SK-N-SH (cell line): ENCODE results near the gene TMEM88. TPM values are rescaled to one million over a fixed set of nuclear protein-coding genes. Genes with fewer than 3 reads are reported as not detected.

Experiments used
- CTCF ChIA-PET: fragments of 300-600, 350-600 bp; formaldehyde crosslinking; extraction: SDS; loops from one replicate; lab custom pipeline; 2021; lab: Yijun Ruan, JAX
- POLR2A ChIA-PET: fragments of 350-600 bp; sonication (Branson Sonifier 250); formaldehyde crosslinking; extraction: SDS; loops from one replicate; lab custom pipeline; 2020; ENCODE audit warnings: antibody characterized with exemption, inconsistent platforms; lab: Yijun Ruan, JAX
- DNase-seq: peaks from one replicate; pipeline ENCODE4 v3.0.0; 2012
- H2AFZ ChIP-seq: fragments of 200-600 bp; sonication (generic); 2 replicates; pipeline ENCODE4 v1.8.1; 2016; ENCODE audit warnings: antibody characterized with exemption, mild to moderate bottlenecking, low read depth
- H3F3A ChIP-seq: fragments of 200-600 bp; sonication (generic); replicated peaks from 2 replicates; pipeline ENCODE3; 2016; ENCODE audit warnings: antibody characterized with exemption, mild to moderate bottlenecking; ENCODE audit not compliant: insufficient read depth
- H3K27ac ChIP-seq, 2 experiments: fragments of 200-500 bp in 1 of 2; fragments of 200-600 bp in 1 of 2; sonication (Bioruptor generic) in 1 of 2; sonication (generic), shearing (Covaris generic) in 1 of 2; 2 replicates each; pipeline versions ENCODE4 v1.5.1 to v1.6.1; 2014 to 2016; ENCODE audit warnings: low read depth in 2 of 2, inconsistent platforms in 1 of 2, low read length in 1 of 2, mild to moderate bottlenecking in 1 of 2, mixed read lengths in 1 of 2
- H3K27me3 ChIP-seq: fragments of 200-600 bp; sonication (generic), shearing (Covaris generic); 2 replicates; pipeline ENCODE4 v1.6.1; 2016; ENCODE audit warnings: mixed run types; ENCODE audit not compliant: insufficient read depth
- H3K36me3 ChIP-seq, 2 experiments: fragments of 200-500 bp in 1 of 2; fragments of 200-600 bp in 1 of 2; sonication (Bioruptor generic) in 1 of 2; sonication (generic) in 1 of 2; replicated peaks in 1 of 2; 2 replicates each; pipeline versions ENCODE3 to v1.5.1; 2014 to 2016; ENCODE audit warnings: low read length in 1 of 2, mild to moderate bottlenecking in 1 of 2; ENCODE audit not compliant: insufficient read depth in 2 of 2, control insufficient read depth in 1 of 2
- H3K4me1 ChIP-seq, 2 experiments: fragments of 200-500 bp in 1 of 2; fragments of 200-600 bp in 1 of 2; sonication (Bioruptor generic) in 1 of 2; sonication (generic), shearing (Covaris generic) in 1 of 2; 2 replicates each; pipeline versions ENCODE4 v1.5.1 to v1.6.1; 2014 to 2016; ENCODE audit warnings: low read depth in 1 of 2, low read length in 1 of 2, mixed run types in 1 of 2; ENCODE audit not compliant: insufficient read depth in 2 of 2, control insufficient read depth in 1 of 2
- H3K4me2 ChIP-seq: fragments of 200-600 bp; sonication (generic), shearing (Covaris generic); 2 replicates; pipeline ENCODE4 v1.6.1; 2017; ENCODE audit warnings: mixed run types
- H3K4me3 ChIP-seq, 2 experiments: fragments of 200-500 bp in 1 of 2; fragments of 200-600 bp in 1 of 2; sonication (Bioruptor generic) in 1 of 2; sonication (generic), shearing (Covaris generic) in 1 of 2; 2 replicates each; pipeline versions ENCODE4 v1.5.1 to v1.8.1; 2014 to 2016; ENCODE audit warnings: low read depth in 2 of 2, inconsistent platforms in 1 of 2, low read length in 1 of 2, mild to moderate bottlenecking in 1 of 2, mixed read lengths in 1 of 2, moderate library complexity in 1 of 2
- H3K79me2 ChIP-seq: fragments of 200-600 bp; sonication (generic); 2 replicates; pipeline ENCODE4 v1.8.1; 2017; ENCODE audit warnings: mild to moderate bottlenecking; ENCODE audit not compliant: insufficient read depth
- H3K9ac ChIP-seq: fragments of 200-600 bp; sonication (generic); 2 replicates; pipeline ENCODE4 v1.6.1; 2017; ENCODE audit warnings: mixed run types
- H3K9me2 ChIP-seq: fragments of 200-600 bp; sonication (generic); 2 replicates; pipeline ENCODE4 v1.6.1; 2017; ENCODE audit warnings: mixed run types
- H3K9me3 ChIP-seq: fragments of 200-600 bp; sonication (generic); 2 replicates; pipeline ENCODE4 v1.6.1; 2017; ENCODE audit warnings: mixed run types, mild to moderate bottlenecking, moderate library complexity
- H4K20me1 ChIP-seq: fragments of 200-600 bp; sonication (generic); 2 replicates; pipeline ENCODE4 v1.6.1; 2017; ENCODE audit warnings: mild to moderate bottlenecking, mixed run types; ENCODE audit not compliant: insufficient read depth
- CHD2 ChIP-seq: fragments of 150-350 bp; IDR thresholded peaks from 2 replicates; pipeline ENCODE4 v1.6.1; 2018; ENCODE audit warnings: low read length; ENCODE audit not compliant: partially characterized antibody
- EP300 ChIP-seq, 2 experiments: IDR thresholded peaks; 2 replicates each; pipeline versions ENCODE4 v1.4.0 to v1.6.1; 2012; ENCODE audit warnings: borderline replicate concordance in 1 of 2, low read depth in 1 of 2, low read length in 1 of 2
- EZH2phosphoT487 ChIP-seq: fragments of 200-600 bp; sonication (generic); IDR thresholded peaks from 2 replicates; pipeline ENCODE4 v1.6.1; 2017; ENCODE audit warnings: low read depth, mixed run types, mild to moderate bottlenecking, antibody characterized with exemption, moderate library complexity, borderline replicate concordance
- FOSL2 ChIP-seq: IDR thresholded peaks from 2 replicates; pipeline ENCODE4 v1.4.0; 2012; ENCODE audit warnings: low read depth, mild to moderate bottlenecking, moderate library complexity, borderline replicate concordance
- FOXJ3 ChIP-seq: sonication (generic); formaldehyde crosslinking; IDR thresholded peaks from 2 replicates; pipeline ENCODE4 v1.5.1; 2020; ENCODE audit warnings: mild to moderate bottlenecking, missing genetic modification reagents
- FOXM1 ChIP-seq: IDR thresholded peaks from 2 replicates; pipeline ENCODE4 v1.4.0; 2012; ENCODE audit warnings: low read depth, mild to moderate bottlenecking
- GABPA ChIP-seq: IDR thresholded peaks from 2 replicates; pipeline ENCODE4 v1.4.0; 2012; ENCODE audit warnings: low read depth, mild to moderate bottlenecking
- GATA2 ChIP-seq: sonication (generic); formaldehyde crosslinking; IDR thresholded peaks from 2 replicates; pipeline ENCODE4 v1.5.0; 2020; ENCODE audit warnings: mild to moderate bottlenecking, missing genetic modification reagents
- IRF3 ChIP-seq: fragments of 150-350 bp; IDR thresholded peaks from 2 replicates; pipeline ENCODE4 v1.6.1; 2016; ENCODE audit warnings: mild to moderate bottlenecking, low read depth, low read length
- JUND ChIP-seq: IDR thresholded peaks from 2 replicates; pipeline ENCODE4 v1.4.0; 2012
- MAX ChIP-seq: IDR thresholded peaks from 2 replicates; pipeline ENCODE4 v1.4.0; 2012; ENCODE audit warnings: low read depth
- MEF2A ChIP-seq: IDR thresholded peaks from 2 replicates; pipeline ENCODE4 v1.4.0; 2012; ENCODE audit warnings: low read depth, borderline replicate concordance
- NFIC ChIP-seq: IDR thresholded peaks from 2 replicates; pipeline ENCODE4 v1.4.0; 2012; ENCODE audit warnings: borderline replicate concordance
- NRF1 ChIP-seq: IDR thresholded peaks from 2 replicates; pipeline ENCODE4 v1.6.1; 2012; ENCODE audit warnings: low read depth, mild to moderate bottlenecking, low read length
- RAD21 ChIP-seq: IDR thresholded peaks from 2 replicates; pipeline ENCODE4 v1.6.1; 2012; ENCODE audit warnings: mild to moderate bottlenecking, low read length
- RCOR1 ChIP-seq: fragments of 150-350 bp; IDR thresholded peaks from 2 replicates; pipeline ENCODE4 v1.6.1; 2017; ENCODE audit warnings: antibody characterized with exemption, low read length
- RFX5 ChIP-seq: IDR thresholded peaks from 2 replicates; pipeline ENCODE4 v1.6.1; 2012; ENCODE audit warnings: mild to moderate bottlenecking, improper control_type of control experiment, low read length
- RXRA ChIP-seq: IDR thresholded peaks from 2 replicates; pipeline ENCODE4 v1.4.0; 2012; ENCODE audit warnings: low read depth, mild to moderate bottlenecking, borderline replicate concordance
- SIN3A ChIP-seq: IDR thresholded peaks from 2 replicates; pipeline ENCODE4 v1.6.1; 2012; ENCODE audit warnings: low read depth, mild to moderate bottlenecking, low read length, moderate library complexity, borderline replicate concordance
- SMC3 ChIP-seq: IDR thresholded peaks from 2 replicates; pipeline ENCODE4 v1.6.1; 2012; ENCODE audit warnings: low read depth, low read length, improper control_type of control experiment
- TAF1 ChIP-seq: IDR thresholded peaks from 2 replicates; pipeline ENCODE4 v1.6.1; 2012; ENCODE audit warnings: low read depth, mild to moderate bottlenecking, low read length, moderate library complexity, borderline replicate concordance
- TCF12 ChIP-seq: IDR thresholded peaks from 2 replicates; pipeline ENCODE4 v1.4.0; 2012
- TEAD4 ChIP-seq: IDR thresholded peaks from 2 replicates; pipeline ENCODE4 v1.4.0; 2012; ENCODE audit warnings: mild to moderate bottlenecking, borderline replicate concordance; ENCODE audit not compliant: insufficient read depth
- USF1 ChIP-seq: IDR thresholded peaks from 2 replicates; pipeline ENCODE4 v1.4.0; 2012; ENCODE audit warnings: low read depth, borderline replicate concordance
- ZBTB33 ChIP-seq: IDR thresholded peaks from 2 replicates; pipeline ENCODE4 v1.4.0; 2012; ENCODE audit warnings: low read depth, borderline replicate concordance
- WGBS: methylation state at CpG from one replicate; pipeline ENCODE4 v1.1.6; 2017; ENCODE audit warnings: low lambda C conversion rate; 5-methylcytosine and 5-hydroxymethylcytosine counted together
- polyA plus RNA-seq, 3 experiments: library from polyadenylated mRNA; depleted of rRNA; stranded (reverse); fragments of >200 nt; gene quantifications; 2 replicates each; pipeline ENCODE4 v1.2.3, GENCODE V29; 2012
- TF ChIP-seq, protein P1 (sequence below): fragments of 200-600 bp; sonication (generic); IDR thresholded peaks from 2 replicates; pipeline ENCODE4 v1.6.1; 2017; ENCODE audit warnings: antibody characterized with exemption, mild to moderate bottlenecking, moderate library complexity
- TF ChIP-seq, protein P2 (sequence below): fragments of 150-350 bp; IDR thresholded peaks from 2 replicates; pipeline ENCODE4 v1.6.1; 2017; ENCODE audit warnings: antibody characterized with exemption, low read length, low read depth, borderline replicate concordance

Gene TMEM88
- polyA plus RNA-seq, 1 of the 3 experiments (the other 2 are of a cell fraction): 1.2 TPM

- H3K79me2 ChIP-seq: peaks cover 44% of the 10 kb centered on the region
- H3K27ac ChIP-seq: peak overlapping the region; percentile 96 to 100
- no peaks in the 10 kb centered on the region for H3K27me3 ChIP-seq
- H3K4me2 ChIP-seq: peak overlapping the region; percentile 99
- H3K9ac ChIP-seq: peak overlapping the region; percentile 77
- H3K36me3 ChIP-seq: peaks cover 15 to 26% of the 10 kb centered on the region in 2 experiments
- H3K4me1 ChIP-seq: peaks cover 36 to 47% of the 10 kb centered on the region in 2 experiments
- peaks cover 29% of the 10 kb centered on the region for H3F3A ChIP-seq
- POLR2A ChIA-PET: no interaction called here
- CTCF ChIA-PET: interaction anchor here (4.0 kb wide), 1 partner anchor 18 kb away, joined by 18 read pairs; no protein-coding TSS in a partner anchor
- no peaks in the 10 kb centered on the region for H3K9me2 ChIP-seq
- under 1% methylated on average over 22 of the region's 35 CpGs for WGBS
- no peaks in the 10 kb centered on the region for H3K9me3 ChIP-seq
- H3K4me3 ChIP-seq: peak overlapping the region; percentile 76 to 78
- peak overlapping the region; percentile 80; the same call in 1 of the 2 replicates for H2AFZ ChIP-seq
- DNase-seq: peak; percentile 93
- H4K20me1 ChIP-seq: peaks cover 3% of the 10 kb centered on the region; the same call in 1 of the 2 replicates
- TF ChIP-seq, protein P1, sequence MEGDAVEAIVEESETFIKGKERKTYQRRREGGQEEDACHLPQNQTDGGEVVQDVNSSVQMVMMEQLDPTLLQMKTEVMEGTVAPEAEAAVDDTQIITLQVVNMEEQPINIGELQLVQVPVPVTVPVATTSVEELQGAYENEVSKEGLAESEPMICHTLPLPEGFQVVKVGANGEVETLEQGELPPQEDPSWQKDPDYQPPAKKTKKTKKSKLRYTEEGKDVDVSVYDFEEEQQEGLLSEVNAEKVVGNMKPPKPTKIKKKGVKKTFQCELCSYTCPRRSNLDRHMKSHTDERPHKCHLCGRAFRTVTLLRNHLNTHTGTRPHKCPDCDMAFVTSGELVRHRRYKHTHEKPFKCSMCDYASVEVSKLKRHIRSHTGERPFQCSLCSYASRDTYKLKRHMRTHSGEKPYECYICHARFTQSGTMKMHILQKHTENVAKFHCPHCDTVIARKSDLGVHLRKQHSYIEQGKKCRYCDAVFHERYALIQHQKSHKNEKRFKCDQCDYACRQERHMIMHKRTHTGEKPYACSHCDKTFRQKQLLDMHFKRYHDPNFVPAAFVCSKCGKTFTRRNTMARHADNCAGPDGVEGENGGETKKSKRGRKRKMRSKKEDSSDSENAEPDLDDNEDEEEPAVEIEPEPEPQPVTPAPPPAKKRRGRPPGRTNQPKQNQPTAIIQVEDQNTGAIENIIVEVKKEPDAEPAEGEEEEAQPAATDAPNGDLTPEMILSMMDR: no peak
- TF ChIP-seq RFX5 (no peak), GABPA (no peak), NRF1 (peak; percentile 90), TAF1 (peak; percentile 51; the same call in 1 of the 2 replicates), RXRA (no peak), FOXM1 (no peak), MEF2A (no peak), FOSL2 (no peak), RCOR1 (no peak), RAD21 (no peak), EP300 (IDR thresholded peaks at IDR 0.05; ENCODE audit: borderline replicate concordance in 1 of 2, low read depth in 1 of 2, low read length in 1 of 2) (peak in 1 of 2 experiments; percentile 90; a peak in 3 of 4 replicates), CHD2 (peak; percentile 69), USF1 (no peak), JUND (no peak), NFIC (peak; percentile 78), ZBTB33 (no peak), MAX (no peak), FOXJ3 (no peak), EZH2phosphoT487 (no peak), SIN3A (peak; percentile 76; the same call in 1 of the 2 replicates), TCF12 (peak; percentile 39; the same call in 1 of the 2 replicates), IRF3 (no peak), TEAD4 (no peak), SMC3 (no peak), GATA2 (CRISPR knock-in tag) (peak; percentile 79)
- TF ChIP-seq, protein P2, sequence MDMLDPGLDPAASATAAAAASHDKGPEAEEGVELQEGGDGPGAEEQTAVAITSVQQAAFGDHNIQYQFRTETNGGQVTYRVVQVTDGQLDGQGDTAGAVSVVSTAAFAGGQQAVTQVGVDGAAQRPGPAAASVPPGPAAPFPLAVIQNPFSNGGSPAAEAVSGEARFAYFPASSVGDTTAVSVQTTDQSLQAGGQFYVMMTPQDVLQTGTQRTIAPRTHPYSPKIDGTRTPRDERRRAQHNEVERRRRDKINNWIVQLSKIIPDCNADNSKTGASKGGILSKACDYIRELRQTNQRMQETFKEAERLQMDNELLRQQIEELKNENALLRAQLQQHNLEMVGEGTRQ: no peak
Measured at GRCh38 chr17:7887482-7888183, 32.8 kb downstream of the TMEM88 start.
